Heart left ventricle (tissue), 13 donors: ENCODE measurements around the gene MLN.

Source experiments
- CTCF ChIP-seq, 12 donors: fragments of 200-600 bp; sonication (generic) in 4 of 12; IDR thresholded peaks; one replicate each; pipeline versions ENCODE4 v1.5.0 to v1.8.0; 2018 to 2022; ENCODE audit warnings: antibody characterized with exemption in 12 of 12, mild to moderate bottlenecking in 5 of 12
- POLR2A ChIP-seq, 2 donors: fragments of 450-650 bp; IDR thresholded peaks; one replicate each; pipeline ENCODE4 v1.6.1; 2017; ENCODE audit warnings: antibody characterized with exemption in 2 of 2, mild to moderate bottlenecking in 2 of 2, moderate library complexity in 2 of 2
- donor health status: ischemic (EF 13 %, LVEDD 7.1; RV severe dilation, severe dysfunction).
- donor health status: DM: no; HTN: yes; CAD: no.
- donor health status: DM: no; HTN: no; CAD: no.
- donor health status: ischemic (EF 25% LVEDD 6.9; RV normal size, moderate dysfunction).
- donor health status: ischemic (EF 25% LVEDD 5.7; RV mildly dilated, moderate dysfunction).
- donor health status: ischemic (EF 35%, LVEDD 5.7; RV mildly dilated, moderate dysfunction).
- donor health status: nonischemic (EF 11% LVEDD 7.7; RV severe dilation, severe dysfunction).
- donor health status: DM: yes; HTN: yes; CAD: no.
- donor health status: PGD.
- donor health status: ischemic (EF 29% LVEDD 5.4; RV normal size, mild dysfunction).
- donor health status: nonischemic (EF 23%, LVEDD 6.1; RV moderate dilation, normal function).

- TF ChIP-seq CTCF (IDR thresholded peaks at IDR 0.05) (no peak), POLR2A (IDR thresholded peaks at IDR 0.05) (no peak)
These were observed 41.4 kb upstream of the MLN start for GRCh38 chr6:33845031-33845745.
